SK-N-DZ (cell line): ENCODE data around the gene TBX6.
"Not testable (repeated sequence)": the region's sequence is repeated elsewhere in the genome, so short reads cannot be mapped to it uniquely, and the experiment has no call there.

Experiments
- DNase-seq: peaks from one replicate; pipeline ENCODE4 v3.0.0-alpha.2; 2015; ENCODE audit warnings: low spot score

Gene TBX6

DNA sequence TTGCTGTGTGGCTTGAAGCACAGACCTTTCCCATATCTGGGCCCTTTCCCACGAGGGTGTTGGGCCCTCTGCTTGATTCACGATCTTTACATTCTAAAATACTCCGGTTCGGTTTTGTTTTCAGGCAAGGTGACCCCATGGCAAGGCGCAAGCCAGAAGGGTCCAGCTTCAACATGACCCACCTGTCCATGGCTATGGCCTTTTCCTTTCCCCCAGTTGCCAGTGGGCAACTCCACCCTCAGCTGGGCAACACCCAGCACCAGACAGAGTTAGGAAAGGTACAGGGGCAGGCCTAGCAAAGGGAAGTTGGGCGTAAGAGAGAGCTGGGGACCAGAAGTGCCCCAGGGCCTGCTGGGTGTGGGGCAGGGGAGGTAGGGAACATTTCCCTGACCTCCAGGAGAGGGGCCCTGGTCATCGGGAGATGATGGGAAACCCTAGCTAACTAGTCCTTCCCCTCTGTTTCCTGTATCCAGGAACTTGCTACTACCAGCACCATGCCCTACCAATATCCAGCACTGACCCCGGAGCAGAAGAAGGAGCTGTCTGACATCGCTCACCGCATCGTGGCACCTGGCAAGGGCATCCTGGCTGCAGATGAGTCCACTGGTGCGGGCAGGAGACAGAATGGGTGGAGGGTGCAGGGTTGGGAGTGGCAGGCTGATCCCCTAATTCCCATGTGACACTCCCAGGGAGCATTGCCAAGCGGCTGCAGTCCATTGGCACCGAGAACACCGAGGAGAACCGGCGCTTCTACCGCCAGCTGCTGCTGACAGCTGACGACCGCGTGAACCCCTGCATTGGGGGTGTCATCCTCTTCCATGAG is 24.8 kb downstream of the TBX6 start:
- DNase-seq = no peak

DNA sequence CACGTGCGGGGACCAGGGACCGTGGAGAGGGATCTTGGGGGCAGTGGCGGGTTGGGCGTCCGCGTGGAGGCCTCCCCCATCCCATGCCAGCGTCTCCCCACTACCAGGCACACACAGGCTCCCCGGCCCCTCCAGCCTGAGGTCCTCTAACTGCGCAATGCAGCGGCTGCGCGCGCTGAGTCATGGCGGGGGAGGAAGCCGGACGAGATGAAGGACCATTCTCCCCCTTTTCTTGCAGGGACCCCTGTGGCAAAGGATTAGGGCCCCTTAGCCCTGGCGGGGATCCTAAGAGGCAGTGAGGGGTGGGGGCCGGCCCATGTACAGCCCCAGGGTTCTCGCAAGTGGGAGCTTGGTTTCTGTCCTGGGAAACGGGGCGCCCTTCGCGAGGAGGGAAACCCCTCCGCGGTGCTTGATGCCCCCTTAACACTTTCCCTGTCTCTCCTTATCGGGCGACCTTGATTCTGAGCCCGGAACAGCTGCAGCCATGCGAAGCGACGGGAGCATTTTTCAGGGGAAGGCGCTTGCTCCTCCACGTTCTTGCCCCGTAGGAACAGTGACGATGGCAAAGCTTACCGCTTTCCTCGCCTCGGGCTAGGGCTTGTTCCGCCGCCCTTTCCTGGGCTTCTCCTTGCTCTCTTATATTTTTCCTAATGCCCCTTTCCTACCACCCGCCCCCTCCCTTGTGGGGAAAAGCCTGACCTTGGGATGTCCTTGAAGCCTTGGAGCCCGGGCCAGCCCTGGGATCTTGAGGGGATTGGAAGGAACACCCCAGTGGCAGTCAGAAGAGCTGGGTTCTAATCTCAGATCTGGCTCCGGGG is 25.6 kb downstream of the TBX6 start:
- no peak for DNase-seq

DNA sequence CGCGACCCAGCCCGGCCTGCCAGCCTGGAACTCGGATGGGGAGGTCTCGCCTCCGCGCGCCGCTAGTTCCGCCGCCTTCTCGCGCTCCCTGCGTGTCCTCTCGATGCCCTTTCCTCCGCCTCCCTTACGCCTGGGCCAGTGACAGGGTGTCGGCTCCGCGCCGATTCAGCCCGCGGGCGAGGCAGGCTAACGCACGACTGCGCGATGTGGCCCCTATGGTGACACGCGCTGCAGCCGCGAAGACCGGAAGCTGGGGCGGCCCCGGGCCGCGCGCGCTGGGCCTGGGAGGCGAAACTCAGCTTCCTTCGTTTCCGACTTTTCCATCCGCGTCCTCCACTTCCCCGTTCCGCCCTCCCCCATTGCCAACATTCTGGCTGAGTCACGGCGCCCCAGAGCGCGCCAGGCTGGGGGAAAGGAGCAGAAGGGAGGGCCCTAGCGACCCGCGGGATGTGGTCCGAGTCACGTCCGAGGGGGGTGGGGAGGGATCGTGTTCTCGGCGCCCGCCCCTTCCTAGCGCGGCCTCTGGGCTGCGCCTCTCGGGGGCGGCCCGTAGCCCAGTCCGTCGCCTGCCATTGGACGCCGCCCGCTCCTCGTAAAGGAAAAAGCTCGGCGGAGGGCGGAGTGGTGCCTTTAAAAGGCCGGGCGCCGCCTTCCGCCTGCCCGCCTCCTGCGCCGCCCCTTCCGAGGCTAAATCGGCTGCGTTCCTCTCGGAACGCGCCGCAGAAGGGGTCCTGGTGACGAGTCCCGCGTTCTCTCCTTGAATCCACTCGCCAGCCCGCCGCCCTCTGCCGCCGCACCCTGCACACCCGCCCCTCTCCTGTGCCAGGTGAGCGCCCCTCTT is 26.4 kb downstream of the TBX6 start, which contains the start of gene ALDOA:
Gene ALDOA (plus strand): TSS at position 659 of the 841 bp plus-strand sequence. CDS start 1,138 bp downstream, outside the sequence.
- DNase-seq = peak; percentile 96

DNA sequence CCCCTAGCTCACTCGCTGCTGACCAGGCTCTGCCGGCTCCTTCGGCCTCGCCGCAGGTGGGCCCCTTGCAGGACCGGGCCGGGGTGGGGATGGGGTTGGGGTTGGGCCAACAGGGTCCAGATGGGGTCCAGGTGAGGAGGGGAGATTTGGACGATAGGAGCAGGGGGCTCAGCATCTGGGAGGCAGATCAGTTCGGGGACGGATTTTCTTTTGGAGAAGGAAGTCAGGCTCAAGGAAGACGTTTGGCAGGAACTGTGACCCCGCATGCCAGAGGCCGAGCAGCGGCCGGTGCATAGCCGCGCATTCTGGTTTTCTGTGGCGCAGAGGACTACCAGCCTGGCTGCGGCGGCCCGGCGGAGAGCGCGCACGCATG is 27.0 kb downstream of the TBX6 start:
- no peak for DNase-seq

DNA sequence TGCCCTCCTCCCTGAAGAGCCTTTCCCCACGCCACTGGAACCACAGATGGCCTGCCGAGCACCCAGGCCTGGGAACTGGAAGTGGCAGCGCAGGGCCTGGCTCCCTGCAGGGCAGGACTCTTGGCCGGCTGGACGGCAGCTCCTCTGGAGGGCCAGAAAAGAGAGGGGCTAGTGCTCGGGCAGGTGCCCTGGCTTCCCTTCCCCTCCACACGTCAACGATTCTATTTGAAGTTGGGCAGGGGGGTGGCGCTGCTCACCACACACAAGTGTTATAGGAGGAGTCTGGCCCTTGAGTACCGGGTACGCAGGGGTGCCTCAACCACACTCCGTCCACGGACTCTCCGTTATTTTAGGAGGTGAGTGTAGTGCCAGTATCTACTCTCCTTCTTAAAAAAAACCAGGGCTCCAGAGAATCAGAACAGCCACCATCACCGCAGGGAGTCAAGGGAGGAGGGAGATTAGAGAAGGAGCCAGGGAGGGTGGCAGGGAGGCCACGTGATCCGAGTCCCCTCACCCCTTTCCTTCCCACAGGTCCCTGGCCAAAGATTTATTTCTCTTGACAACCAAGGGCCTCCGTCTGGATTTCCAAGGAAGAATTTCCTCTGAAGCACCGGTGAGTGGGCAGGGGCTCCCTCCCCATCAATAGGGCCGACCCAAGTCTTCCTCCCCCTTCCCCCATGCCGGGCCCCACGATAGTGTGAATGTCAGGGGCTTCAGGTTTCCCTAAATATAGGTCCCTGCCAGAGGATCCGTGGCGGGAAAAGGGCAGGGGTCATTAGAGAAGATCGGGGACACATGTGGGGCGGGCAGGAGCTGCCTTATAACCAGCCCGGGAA is 27.6 kb downstream of the TBX6 start:
- DNase-seq = peak; percentile 74

DNA sequence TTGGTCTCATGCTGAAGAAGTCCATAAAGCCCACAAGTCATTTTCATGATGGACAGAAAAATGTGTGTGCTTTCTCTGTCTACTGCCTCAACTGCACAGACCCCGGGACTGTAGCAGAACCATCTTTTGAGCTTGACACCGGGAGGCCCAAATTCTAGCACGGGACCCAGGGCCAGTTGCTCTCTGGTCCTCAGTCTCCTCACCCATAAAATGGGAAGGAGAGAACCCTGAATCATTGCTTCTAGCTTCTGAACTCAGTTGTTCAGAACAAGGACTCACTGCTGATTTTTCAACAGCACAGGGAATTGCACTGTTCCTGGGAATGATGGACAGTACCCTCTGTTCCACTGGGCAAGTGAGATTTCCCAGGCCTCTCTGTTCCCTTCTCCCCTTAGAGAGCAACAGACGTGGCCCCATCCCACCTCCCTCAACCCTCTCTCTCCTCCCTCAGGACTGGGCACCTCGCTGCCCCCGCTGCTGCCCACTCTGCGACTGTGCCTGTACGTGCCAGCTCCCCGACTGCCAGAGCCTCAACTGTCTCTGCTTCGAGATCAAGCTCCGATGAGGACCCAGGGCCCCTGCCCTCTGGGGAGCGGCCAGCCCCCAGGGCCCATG is 28.3 kb downstream of the TBX6 start:
- DNase-seq = no peak

DNA sequence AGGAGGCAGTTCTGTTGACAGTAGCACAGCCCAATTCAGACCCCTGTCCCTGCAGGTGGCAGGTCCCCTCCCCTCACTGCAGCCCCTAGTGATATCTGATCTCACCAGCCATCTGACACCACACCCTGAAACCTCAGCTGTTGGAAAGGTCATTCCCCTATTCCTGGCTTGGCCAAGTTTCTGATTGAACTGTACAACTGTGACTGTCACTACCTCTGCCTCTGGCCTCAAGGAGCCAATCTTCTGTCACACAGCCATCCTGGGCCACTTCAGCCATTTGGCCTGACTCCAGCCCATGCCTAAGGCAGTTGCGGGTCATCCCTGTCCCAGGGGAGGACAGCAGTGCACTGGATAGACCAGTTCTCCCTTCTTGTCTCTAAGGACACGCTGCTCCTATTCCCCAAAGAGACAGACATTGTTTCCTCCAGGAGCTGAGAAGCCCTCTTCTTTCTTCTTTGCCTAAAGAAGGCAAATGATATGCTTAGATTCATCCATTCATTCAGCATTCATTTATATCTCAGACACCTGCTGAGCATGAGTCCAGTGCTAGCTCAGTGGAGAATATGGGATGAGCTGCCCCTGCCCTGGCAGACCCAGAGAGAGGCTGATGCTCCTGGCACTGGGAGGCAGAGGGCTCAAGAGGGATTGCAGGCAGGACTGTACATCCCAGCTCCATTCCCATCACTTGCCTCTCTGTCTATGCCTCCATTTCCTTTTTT is 30.7 kb downstream of the TBX6 start:
- no peak for DNase-seq

DNA sequence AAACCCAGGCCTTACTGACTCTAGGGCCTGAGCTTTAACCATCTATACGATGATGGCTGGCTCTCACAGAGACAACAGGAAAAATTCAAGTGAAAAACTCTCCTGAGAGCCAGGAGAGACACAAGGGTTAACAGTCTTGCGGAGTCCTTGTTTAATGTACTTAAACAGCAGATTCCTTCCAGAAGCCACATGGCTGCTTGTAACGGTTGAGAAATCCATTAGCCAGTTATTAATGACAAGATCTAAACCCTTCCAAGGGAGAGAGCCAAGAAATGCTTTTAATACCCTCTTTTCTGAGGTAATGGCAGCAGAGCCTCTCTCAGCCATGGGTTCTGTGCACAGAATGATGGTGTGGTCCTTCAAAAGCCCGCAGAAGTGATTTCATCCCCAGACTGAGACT is 31.4 kb downstream of the TBX6 start:
- no peak for DNase-seq

DNA sequence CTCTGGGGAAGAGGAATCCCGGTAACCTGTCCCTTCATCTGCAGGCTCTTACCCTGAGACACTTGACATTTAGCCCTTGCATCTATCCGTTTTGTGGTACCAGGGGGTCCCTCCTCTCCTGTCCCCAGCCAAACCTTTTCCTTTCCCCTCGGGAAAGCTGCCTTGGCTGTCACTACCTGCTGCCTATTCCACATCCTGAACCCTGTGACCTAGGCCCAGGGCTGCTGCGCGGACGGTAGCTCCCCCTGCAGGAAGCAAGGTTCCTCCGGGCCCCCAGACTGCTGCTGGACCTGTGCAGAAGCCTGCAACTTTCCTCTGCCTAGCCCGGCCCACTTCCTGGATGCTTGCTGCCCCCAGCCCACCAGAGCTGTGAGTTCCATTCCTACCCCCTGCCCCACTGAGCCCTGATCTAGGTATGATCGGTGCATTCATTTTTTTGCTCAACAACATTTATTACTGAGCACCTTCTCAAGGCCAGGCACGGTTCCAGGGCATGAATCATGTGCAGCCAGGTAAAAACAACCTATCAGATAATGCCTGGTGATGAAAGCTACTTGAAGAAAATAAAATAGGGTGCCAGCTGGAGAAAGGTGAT is 36.7 kb downstream of the TBX6 start:
- peak; percentile 52 for DNase-seq

DNA sequence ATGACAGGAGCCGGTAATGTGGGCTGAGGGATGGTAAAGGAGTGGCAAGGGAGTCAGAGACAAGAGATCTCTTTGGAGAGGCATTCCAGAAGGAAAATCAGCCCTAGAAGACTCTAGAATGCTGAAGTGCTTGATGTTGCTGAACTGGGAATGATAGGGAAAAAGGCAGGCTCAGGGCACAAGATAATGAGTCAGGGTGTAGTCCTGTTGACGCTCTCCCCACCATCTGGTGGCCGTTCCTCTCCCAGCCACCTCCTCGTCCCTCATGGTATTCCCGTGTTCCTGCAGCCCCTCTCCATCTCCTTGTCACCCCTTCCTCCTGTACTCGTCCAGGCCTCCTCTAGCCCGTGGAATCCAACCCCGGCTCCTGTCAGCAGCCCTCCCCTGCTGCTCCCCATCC is 37.3 kb downstream of the TBX6 start:
- no peak for DNase-seq

DNA sequence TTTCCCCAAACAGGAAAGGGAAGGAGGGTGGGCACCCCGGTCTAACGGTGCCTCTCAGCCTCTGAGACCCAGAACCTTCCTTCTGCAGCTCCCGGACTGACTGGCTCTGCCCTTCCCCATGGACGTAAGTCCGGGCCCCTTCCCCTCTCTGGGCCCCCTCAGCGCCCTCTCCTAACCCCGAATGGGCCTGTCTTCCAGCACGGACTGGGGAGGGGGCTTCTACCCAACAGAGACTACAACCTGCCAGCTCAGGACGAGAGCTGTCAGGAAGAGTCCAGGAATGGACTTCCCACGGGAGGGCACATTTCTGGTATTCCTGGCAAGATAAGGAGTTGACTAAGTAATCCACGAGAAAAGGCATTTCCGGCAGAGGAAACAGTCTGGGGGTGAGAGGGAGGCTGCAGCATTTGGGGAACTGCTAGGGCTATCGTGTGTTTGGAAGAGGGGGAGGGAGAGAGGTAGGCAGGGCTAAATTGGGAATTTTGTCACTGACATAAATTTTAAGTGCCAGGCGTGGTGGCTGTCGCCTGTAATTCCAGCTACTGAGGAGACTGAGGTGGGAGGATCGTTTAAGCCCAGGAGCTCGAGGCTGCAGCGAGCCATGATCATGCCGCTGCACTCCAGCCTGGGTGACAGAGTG is 38.2 kb downstream of the TBX6 start:
- no peak for DNase-seq

DNA sequence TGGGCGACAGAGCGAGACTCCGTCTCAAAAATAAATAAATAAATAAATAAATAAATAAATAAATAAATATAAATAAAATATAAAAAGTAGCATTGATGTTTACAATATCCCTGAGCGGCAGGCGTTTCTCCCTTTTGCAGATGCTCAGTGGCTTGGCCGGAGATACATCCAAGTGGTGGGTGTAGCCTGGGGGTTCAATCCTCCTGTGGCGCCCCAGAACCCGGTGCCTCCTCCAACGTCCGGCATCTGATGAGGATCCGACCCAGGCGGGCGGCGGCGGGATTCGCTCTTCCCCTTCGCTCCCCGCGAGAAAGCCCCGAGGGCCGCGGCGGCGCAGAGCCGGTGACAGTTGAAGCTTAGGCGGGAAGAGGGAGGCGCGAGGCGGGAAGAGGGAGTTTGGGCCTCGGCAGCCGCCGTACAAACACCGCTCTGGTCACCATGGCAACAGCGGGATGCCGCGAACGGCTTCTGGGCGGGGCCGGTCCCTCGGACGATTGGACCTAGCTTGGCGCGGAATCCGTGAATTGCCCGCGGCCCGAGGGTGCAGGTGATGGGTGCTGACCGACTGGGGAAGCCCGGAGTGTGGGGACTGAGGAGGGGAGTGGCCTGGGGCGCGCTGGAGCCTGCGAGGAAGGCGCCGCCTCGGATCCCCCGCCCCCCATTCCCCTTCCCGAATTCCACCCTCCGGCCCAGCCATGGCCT is 38.9 kb downstream of the TBX6 start:
- DNase-seq = peak; percentile 90

DNA sequence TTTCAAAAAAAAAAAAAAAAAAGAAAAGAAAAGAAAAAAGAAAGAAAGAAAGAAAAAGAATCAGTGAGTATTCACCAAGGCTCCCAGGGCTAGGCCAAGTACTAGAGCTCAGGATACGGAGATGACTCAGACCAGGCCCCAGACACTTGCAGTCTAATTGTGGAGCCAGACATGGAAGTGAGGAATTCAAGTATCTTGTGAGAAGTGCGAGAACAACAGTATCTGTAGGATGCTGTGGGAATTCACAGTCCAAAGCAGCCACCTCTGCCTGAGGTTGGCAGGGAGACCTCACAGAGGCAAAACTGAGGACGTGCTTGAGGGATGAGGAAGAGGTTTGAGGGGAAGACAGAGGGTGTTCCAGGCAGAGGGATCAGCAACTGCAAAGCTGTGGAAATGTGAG is 40.2 kb downstream of the TBX6 start:
- no peak for DNase-seq

DNA sequence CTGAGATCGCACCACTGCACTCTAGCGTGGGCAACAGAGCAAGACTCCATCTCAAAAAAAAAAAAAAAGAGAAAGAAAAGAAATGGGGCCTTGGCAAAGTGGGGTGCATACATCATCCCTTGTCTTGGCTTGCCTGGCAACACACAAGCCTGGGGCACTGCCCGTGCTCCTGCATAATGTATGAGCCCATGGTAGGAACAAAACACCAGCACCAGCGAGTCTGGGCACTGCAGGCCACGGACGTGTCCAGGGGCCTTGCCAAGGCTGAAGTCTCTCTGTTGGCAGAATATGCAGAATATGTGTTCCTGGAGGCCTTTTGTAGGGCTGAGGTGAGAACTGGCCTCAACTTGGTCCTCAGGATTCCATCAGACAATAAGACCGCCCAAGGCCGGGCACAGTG is 41.9 kb downstream of the TBX6 start:
- no peak for DNase-seq

DNA sequence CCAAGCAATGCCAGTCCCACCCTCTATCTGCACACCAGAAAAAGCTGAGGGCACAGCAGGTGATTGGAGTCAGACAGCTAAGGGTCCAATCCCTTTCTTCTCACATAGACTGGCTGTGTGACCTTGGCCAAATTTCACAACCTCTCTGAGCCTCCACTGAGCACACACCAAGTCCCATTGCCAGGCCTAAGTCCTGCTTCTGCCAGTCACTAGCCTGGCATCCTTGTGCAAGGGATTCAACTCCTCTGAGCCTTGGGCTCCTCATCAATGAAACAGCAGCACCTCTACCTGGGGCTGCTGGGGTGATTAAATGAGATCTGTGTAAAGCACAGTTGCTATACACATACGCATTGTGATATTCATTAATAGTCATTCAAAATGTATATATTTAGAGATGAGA is 45.1 kb downstream of the TBX6 start:
- no peak for DNase-seq

DNA sequence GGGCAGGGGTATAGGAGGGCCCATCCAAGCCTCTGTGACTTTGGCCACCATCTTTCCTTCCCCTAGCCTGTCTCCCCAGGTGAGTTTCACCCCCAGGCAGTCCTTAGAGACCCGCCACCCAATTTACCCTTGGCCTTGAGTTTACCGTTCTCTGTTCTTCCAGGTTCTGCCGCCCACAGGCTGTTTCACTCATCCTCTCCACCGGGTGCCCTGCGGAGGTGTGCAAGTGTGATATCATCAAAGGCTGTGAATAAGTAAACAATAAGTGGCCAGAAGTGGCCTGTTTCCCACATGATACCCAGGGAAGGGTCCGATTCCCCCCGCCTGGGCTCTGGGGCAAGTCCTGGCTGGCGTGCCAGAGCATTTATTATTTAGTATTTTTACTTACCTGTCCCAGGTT is 45.5 kb downstream of the TBX6 start:
- DNase-seq = no peak

DNA sequence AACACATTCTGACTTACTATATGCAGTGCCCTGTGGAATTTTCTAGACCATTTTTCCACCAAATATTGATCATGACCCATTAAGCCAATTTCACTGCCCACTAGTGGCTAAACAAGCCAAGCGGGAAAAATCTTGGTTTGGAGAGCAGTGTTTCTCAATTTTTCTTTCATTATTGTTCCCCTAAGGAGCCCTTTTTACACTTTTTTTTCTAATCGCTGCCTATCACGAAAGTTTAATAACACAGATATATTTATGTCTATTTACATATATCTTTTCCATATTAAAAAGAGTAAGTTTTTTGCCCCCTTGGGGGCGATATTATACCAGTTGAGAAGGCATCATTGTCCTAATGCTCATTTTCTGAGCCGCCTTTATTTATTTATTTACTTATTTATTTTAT is 49.9 kb downstream of the TBX6 start:
- no peak for DNase-seq

DNA sequence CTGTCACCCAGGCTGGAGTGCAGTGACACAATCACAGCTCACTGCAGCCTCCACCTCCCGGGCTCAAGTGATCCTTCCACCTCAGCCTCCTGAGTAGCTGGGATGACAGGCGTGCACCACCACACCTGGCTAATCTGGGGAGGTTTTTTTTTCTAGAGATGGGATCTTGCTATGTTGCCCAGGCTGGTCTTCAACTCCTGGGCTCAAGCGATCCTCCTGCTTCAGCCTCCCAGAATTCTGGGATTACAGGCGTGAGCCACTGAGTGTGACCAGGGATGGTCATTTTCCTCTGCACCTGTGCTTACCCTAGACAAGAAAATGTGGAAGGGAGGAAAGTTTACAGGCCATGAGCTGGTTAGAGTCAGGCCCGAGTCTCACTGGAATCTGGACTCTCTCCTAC is 51.0 kb downstream of the TBX6 start:
- DNase-seq = not testable (repeated sequence)
